HEK293 (cell line): ENCODE data around the gene DEFB123.

Experiments used
- ATF2 ChIP-seq: fragments of 450-650 bp; formaldehyde crosslinking; IDR thresholded peaks from 2 replicates; pipeline ENCODE4 v1.5.1; 2016; ENCODE audit warnings: missing biosample characterization, missing genetic modification characterization, low read depth
- BCL11B ChIP-seq: fragments of 450-650 bp; formaldehyde crosslinking; IDR thresholded peaks from 2 replicates; pipeline ENCODE4 v1.5.1; 2016; ENCODE audit warnings: low read depth, missing biosample characterization, missing genetic modification characterization
- CTCF ChIP-seq: fragments of 450-650 bp; formaldehyde crosslinking; IDR thresholded peaks from 2 replicates; pipeline ENCODE4 v1.5.1; 2016; ENCODE audit warnings: missing biosample characterization, missing genetic modification characterization
- KLF16 ChIP-seq: fragments of 450-650 bp; formaldehyde crosslinking; IDR thresholded peaks from 2 replicates; pipeline ENCODE4 v1.5.1; 2017; ENCODE audit warnings: missing biosample characterization, missing genetic modification characterization
- KLF9 ChIP-seq: fragments of 450-650 bp; formaldehyde crosslinking; IDR thresholded peaks from 2 replicates; pipeline ENCODE4 v1.5.1; 2016; ENCODE audit warnings: missing biosample characterization, missing genetic modification characterization, low read depth
- ZNF214 ChIP-seq: fragments of 450-650 bp; formaldehyde crosslinking; IDR thresholded peaks from 2 replicates; pipeline ENCODE4 v1.5.1; 2017; ENCODE audit warnings: missing biosample characterization, mild to moderate bottlenecking, missing genetic modification characterization, borderline replicate concordance
- ZNF223 ChIP-seq: fragments of 450-650 bp; formaldehyde crosslinking; IDR thresholded peaks from 2 replicates; pipeline ENCODE4 v1.5.1; 2016; ENCODE audit warnings: missing biosample characterization, missing genetic modification characterization
- ZNF274 ChIP-seq, 2 experiments: fragments of 200-500 bp in 1 of 2; fragments of 450-650 bp in 1 of 2; sonication (Bioruptor generic) in 1 of 2; formaldehyde crosslinking in 1 of 2; IDR thresholded peaks; 2 replicates each; pipeline versions ENCODE4 v1.5.1 to v1.6.1; 2014 to 2016; ENCODE audit warnings: borderline replicate concordance in 1 of 2, inconsistent platforms in 1 of 2, low read length in 1 of 2, missing biosample characterization in 1 of 2, missing genetic modification characterization in 1 of 2
- ZNF792 ChIP-seq: fragments of 450-650 bp; formaldehyde crosslinking; IDR thresholded peaks from 2 replicates; pipeline ENCODE4 v1.5.1; 2016; ENCODE audit warnings: missing biosample characterization, missing genetic modification characterization
- TF ChIP-seq, protein P1 (sequence below): fragments of 450-650 bp; formaldehyde crosslinking; IDR thresholded peaks from 2 replicates; pipeline ENCODE4 v1.5.1; 2016; ENCODE audit warnings: missing biosample characterization, missing genetic modification characterization

GRCh38 chr20:31403886-31404285 lies 36.5 kb upstream of the DEFB123 start:
- TF ChIP-seq KLF16 (no peak), ZNF792 (tag by site-specific recombination) (no peak), ZNF223 (tag by site-specific recombination) (no peak), CTCF (tag by site-specific recombination) (no peak), KLF9 (no peak), BCL11B (tag by site-specific recombination) (no peak), ATF2 (tag by site-specific recombination) (no peak), ZNF274 (IDR thresholded peaks at IDR 0.05; ENCODE audit: low read length) (no peak), ZNF274 (tag by site-specific recombination; IDR thresholded peaks at IDR 0.05; ENCODE audit: borderline replicate concordance) (no peak), ZNF214 (tag by site-specific recombination) (no peak)
- TF ChIP-seq, protein P1, sequence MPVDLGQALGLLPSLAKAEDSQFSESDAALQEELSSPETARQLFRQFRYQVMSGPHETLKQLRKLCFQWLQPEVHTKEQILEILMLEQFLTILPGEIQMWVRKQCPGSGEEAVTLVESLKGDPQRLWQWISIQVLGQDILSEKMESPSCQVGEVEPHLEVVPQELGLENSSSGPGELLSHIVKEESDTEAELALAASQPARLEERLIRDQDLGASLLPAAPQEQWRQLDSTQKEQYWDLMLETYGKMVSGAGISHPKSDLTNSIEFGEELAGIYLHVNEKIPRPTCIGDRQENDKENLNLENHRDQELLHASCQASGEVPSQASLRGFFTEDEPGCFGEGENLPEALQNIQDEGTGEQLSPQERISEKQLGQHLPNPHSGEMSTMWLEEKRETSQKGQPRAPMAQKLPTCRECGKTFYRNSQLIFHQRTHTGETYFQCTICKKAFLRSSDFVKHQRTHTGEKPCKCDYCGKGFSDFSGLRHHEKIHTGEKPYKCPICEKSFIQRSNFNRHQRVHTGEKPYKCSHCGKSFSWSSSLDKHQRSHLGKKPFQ (tag by site-specific recombination), result no peak
